Endodermal cell (in vitro differentiated cells): Measurements from ENCODE around the gene PRPF18. TPM values are rescaled to one million over a fixed set of nuclear protein-coding genes. Genes with fewer than 3 reads are reported as not detected.

Source experiments
- DNase-seq: peaks from one replicate; pipeline ENCODE4 v3.0.0-alpha.2; 2017
- H3K27ac ChIP-seq: 2 replicates; pipeline ENCODE4 v1.5.1; 2013; ENCODE audit warnings: mild to moderate bottlenecking, low read depth, low read length, moderate library complexity
- H3K27me3 ChIP-seq: 2 replicates; pipeline ENCODE4 v1.6.1; 2013; ENCODE audit warnings: mild to moderate bottlenecking, low read length, moderate library complexity; ENCODE audit not compliant: insufficient read depth, control insufficient read depth, poor library complexity, severe bottlenecking
- H3K36me3 ChIP-seq: 2 replicates; pipeline ENCODE4 v1.7.0; 2013; ENCODE audit warnings: mild to moderate bottlenecking, low read length, moderate library complexity; ENCODE audit not compliant: control insufficient read depth, insufficient read depth
- H3K4me1 ChIP-seq: one replicate; pipeline ENCODE4 v1.7.0; 2013; ENCODE audit warnings: low read length; ENCODE audit not compliant: control insufficient read depth, insufficient read depth
- H3K4me3 ChIP-seq: 2 replicates; pipeline ENCODE4 v1.5.1; 2013; ENCODE audit warnings: mild to moderate bottlenecking, low read length, moderate library complexity
- H3K9ac ChIP-seq: 2 replicates; pipeline ENCODE4 v1.6.1; 2013; ENCODE audit warnings: mild to moderate bottlenecking, low read length, moderate library complexity; ENCODE audit not compliant: poor library complexity, severe bottlenecking; ENCODE audit errors: extremely low read depth
- H3K9me3 ChIP-seq: 2 replicates; pipeline ENCODE4 v1.6.1; 2013; ENCODE audit warnings: mild to moderate bottlenecking, low read length, moderate library complexity; ENCODE audit not compliant: control insufficient read depth
- H3K27ac Mint-ChIP-seq: 2 replicates; pipeline ENCODE4 v1.8.0; 2020; ENCODE audit warnings: mixed read lengths
- H3K27me3 Mint-ChIP-seq: 2 replicates; pipeline ENCODE4 v1.8.0; 2021; ENCODE audit warnings: mild to moderate bottlenecking, mixed read lengths; ENCODE audit not compliant: insufficient read depth
- H3K36me3 Mint-ChIP-seq: 2 replicates; pipeline ENCODE4 v1.8.0; 2020; ENCODE audit warnings: low read depth, mixed read lengths
- H3K4me1 Mint-ChIP-seq: 2 replicates; pipeline ENCODE4 v1.8.0; 2020; ENCODE audit warnings: mixed read lengths
- H3K4me3 Mint-ChIP-seq: 2 replicates; pipeline ENCODE4 v1.8.0; 2020; ENCODE audit warnings: mild to moderate bottlenecking, moderate library complexity, mixed read lengths
- H3K9me3 Mint-ChIP-seq: 2 replicates; pipeline ENCODE4 v1.8.0; 2020; ENCODE audit warnings: mild to moderate bottlenecking, mixed read lengths
- WGBS, 2 experiments: methylation state at CpG; one replicate each; pipeline versions ENCODE4 v1.1.5 to v1.1.7; 2013; ENCODE audit warnings: missing lambda C conversion rate in 2 of 2, mixed read lengths in 1 of 2; ENCODE audit not compliant: insufficient coverage in 1 of 2, insufficient read length in 1 of 2; 5-methylcytosine and 5-hydroxymethylcytosine counted together
- total RNA-seq, 2 donors: library from RNA; stranded (reverse); fragmentation: NEBNext Ultra II Directional in 1 of 2; extraction: Animal tissue kit (Norgen Biotek cat#: 25700) in 1 of 2; gene quantifications; 2 replicates in 1 of 2; 3 replicates in 1 of 2; pipeline ENCODE4 v1.2.1, GENCODE V29; 2021
- TF ChIP-seq, protein P1 (sequence below): fragments of 200-600 bp; sonication (generic); conservative IDR thresholded peaks from 2 replicates; pipeline ENCODE4 v1.5.0; 2021; ENCODE audit warnings: antibody characterized with exemption, mild to moderate bottlenecking

PRPF18 gene
- total RNA-seq, 2 donors from 2014 or later, result 19.1 to 20.4 TPM

DNA sequence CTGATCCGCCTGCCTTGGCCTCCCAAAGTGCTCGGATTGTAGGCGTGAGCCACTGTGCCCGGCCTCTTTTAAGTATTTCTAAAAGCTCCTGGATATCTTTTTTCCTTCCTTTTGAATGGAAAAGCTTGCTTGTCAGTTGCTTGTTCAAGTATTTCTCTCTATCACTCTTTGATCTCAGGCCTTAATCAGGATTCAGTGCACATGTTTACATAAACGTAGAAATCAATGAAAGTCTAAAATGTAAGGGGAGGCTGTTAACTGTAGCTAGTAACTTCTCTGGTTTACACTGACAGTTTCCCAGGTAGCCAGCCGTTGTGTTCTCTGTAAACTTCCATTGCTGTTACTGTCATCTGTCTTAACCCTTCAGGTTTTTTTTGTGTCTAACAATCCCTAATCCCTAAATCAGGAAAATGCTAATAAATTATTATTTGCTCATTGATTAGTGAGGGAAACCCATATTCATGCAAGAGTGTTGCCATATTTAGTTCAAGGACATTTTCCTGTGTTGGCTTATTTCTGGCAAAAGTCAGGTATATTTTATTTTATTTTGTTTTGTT lies 1.5 kb upstream of the PRPF18 start:
- Mint-ChIP-seq H3K27me3 (peaks cover 23% of the 10 kb centered on the region), H3K9me3 (no peaks in the 10 kb centered on the region), H3K4me3 (no peak overlapping the region), H3K4me1 (peaks cover 7% of the 10 kb centered on the region), H3K27ac (no peak overlapping the region), H3K36me3 (no peaks in the 10 kb centered on the region)
- Histone ChIP-seq H3K36me3 (no peaks in the 10 kb centered on the region), H3K4me1 (no peaks in the 10 kb centered on the region), H3K27me3 (peaks cover 24% of the 10 kb centered on the region), H3K27ac (no peak overlapping the region), H3K9ac (no peak overlapping the region), H3K4me3 (no peak overlapping the region), H3K9me3 (no peaks in the 10 kb centered on the region)
- TF ChIP-seq, protein P1, sequence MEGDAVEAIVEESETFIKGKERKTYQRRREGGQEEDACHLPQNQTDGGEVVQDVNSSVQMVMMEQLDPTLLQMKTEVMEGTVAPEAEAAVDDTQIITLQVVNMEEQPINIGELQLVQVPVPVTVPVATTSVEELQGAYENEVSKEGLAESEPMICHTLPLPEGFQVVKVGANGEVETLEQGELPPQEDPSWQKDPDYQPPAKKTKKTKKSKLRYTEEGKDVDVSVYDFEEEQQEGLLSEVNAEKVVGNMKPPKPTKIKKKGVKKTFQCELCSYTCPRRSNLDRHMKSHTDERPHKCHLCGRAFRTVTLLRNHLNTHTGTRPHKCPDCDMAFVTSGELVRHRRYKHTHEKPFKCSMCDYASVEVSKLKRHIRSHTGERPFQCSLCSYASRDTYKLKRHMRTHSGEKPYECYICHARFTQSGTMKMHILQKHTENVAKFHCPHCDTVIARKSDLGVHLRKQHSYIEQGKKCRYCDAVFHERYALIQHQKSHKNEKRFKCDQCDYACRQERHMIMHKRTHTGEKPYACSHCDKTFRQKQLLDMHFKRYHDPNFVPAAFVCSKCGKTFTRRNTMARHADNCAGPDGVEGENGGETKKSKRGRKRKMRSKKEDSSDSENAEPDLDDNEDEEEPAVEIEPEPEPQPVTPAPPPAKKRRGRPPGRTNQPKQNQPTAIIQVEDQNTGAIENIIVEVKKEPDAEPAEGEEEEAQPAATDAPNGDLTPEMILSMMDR, result no peak
- 89 to 96% methylated on average over 5 to 6 of the region's 6 CpGs for WGBS, 2 experiments
- no peak for DNase-seq

DNA sequence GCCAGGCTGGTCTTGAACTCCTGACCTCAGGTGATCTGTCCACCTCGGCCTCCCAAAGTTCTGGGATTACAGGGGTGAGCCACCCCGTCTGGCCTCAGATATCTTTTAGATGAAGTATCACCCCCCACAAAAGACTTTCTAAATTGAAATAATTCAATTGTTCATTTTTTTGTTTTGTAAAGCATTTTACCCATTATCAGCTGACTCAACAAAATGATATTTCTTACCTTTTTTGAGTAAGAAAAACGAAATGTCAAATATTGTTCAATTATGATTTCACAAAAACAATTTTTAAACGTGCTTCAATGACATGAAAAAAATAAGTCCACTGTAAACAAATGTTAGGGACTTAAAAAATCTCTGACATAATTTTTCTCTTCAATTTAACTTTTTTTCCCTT lies 822 bp upstream of the PRPF18 start:
- peaks cover 16% of the 10 kb centered on the region for H3K27me3 Mint-ChIP-seq
- H3K4me1 Mint-ChIP-seq, result peaks cover 7% of the 10 kb centered on the region
- H3K4me1 ChIP-seq, result no peaks in the 10 kb centered on the region
- H3K9me3 Mint-ChIP-seq, result no peaks in the 10 kb centered on the region
- peaks cover 17% of the 10 kb centered on the region for H3K27me3 ChIP-seq
- H3K27ac ChIP-seq, result no peak overlapping the region
- no peaks in the 10 kb centered on the region for H3K36me3 Mint-ChIP-seq
- TF ChIP-seq, protein P1, result no peak
- no peak overlapping the region for H3K4me3 ChIP-seq
- no peak for DNase-seq
- no peak overlapping the region for H3K4me3 Mint-ChIP-seq
- no peaks in the 10 kb centered on the region for H3K9me3 ChIP-seq
- WGBS, 2 experiments, result 82 to 100% methylated on average over 1 to 4 of the region's 4 CpGs
- no peak overlapping the region for H3K27ac Mint-ChIP-seq
- H3K36me3 ChIP-seq, result no peaks in the 10 kb centered on the region
- no peak overlapping the region for H3K9ac ChIP-seq

DNA sequence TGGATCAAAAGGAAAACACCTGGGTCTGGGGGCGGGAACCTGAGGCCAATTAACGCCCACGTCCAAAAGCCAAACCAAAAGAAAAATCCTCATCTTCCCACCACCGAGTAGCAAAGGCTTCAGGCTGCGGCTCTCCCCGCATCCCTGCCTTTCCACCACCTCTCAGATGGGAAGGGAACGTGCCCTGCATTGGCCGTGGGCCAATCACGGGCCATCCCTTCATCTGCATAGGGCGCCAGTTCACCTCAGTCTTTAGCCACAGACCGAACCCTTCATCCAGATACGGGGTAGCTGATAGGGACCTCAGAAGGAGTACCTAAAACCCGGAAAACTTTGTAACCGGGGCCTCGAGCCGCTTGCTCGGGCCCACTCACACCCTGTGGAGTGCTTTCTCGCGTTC lies 626 bp downstream of the PRPF18 start:
- H3K4me3 ChIP-seq, result peak overlapping the region; percentile 97
- H3K27ac ChIP-seq, result no peak overlapping the region
- peaks cover 14% of the 10 kb centered on the region for H3K27me3 Mint-ChIP-seq
- H3K9ac ChIP-seq, result peak overlapping the region; percentile 61
- DNase-seq, result peak; percentile 70
- peaks cover 10% of the 10 kb centered on the region for H3K27me3 ChIP-seq
- H3K27ac Mint-ChIP-seq, result peak overlapping the region; percentile 96
- H3K4me3 Mint-ChIP-seq, result peak overlapping the region; percentile 100
- H3K9me3 ChIP-seq, result no peaks in the 10 kb centered on the region
- TF ChIP-seq, protein P1, result no peak
- peaks cover 4% of the 10 kb centered on the region for H3K36me3 Mint-ChIP-seq
- H3K4me1 ChIP-seq, result no peaks in the 10 kb centered on the region
- peaks cover 7% of the 10 kb centered on the region for H3K4me1 Mint-ChIP-seq
- no peaks in the 10 kb centered on the region for H3K36me3 ChIP-seq
- WGBS, 2 experiments, result 17 to 22% methylated on average over 10 to 19 of the region's 19 CpGs
- no peaks in the 10 kb centered on the region for H3K9me3 Mint-ChIP-seq
